ENCODE measurements around the gene FLNB.

DNA sequence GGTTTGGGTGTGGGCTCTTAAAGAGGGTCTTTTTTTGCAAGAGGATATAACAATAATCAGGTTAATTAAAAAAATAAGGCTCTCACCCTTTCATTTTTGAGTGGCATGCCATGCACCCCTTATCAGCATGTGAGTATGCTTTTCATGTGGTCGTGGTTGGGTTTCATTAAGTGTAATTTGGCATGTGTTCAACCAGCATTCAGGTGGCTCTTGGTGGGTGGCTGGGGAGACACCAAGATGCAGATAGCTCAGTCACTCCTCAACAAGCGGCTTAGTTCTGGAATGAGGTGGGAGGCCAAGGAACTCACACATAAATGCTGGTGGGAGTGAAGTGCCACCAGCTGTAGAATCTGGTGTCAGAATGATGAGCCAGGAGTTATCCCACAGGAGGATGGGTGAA is 66.8 kb downstream of the FLNB start:
- TF ChIP-seq, protein P1, sequence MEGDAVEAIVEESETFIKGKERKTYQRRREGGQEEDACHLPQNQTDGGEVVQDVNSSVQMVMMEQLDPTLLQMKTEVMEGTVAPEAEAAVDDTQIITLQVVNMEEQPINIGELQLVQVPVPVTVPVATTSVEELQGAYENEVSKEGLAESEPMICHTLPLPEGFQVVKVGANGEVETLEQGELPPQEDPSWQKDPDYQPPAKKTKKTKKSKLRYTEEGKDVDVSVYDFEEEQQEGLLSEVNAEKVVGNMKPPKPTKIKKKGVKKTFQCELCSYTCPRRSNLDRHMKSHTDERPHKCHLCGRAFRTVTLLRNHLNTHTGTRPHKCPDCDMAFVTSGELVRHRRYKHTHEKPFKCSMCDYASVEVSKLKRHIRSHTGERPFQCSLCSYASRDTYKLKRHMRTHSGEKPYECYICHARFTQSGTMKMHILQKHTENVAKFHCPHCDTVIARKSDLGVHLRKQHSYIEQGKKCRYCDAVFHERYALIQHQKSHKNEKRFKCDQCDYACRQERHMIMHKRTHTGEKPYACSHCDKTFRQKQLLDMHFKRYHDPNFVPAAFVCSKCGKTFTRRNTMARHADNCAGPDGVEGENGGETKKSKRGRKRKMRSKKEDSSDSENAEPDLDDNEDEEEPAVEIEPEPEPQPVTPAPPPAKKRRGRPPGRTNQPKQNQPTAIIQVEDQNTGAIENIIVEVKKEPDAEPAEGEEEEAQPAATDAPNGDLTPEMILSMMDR (IDR thresholded peaks at IDR 0.05), result no peak
- no peak for TF ChIP-seq EZH2 (IDR thresholded peaks at IDR 0.05)
- no peak for TF ChIP-seq EZH2phosphoT487 (IDR thresholded peaks at IDR 0.05)
